ENCODE measurements around the gene ZNF608.

The ZNF608 gene

DNA sequence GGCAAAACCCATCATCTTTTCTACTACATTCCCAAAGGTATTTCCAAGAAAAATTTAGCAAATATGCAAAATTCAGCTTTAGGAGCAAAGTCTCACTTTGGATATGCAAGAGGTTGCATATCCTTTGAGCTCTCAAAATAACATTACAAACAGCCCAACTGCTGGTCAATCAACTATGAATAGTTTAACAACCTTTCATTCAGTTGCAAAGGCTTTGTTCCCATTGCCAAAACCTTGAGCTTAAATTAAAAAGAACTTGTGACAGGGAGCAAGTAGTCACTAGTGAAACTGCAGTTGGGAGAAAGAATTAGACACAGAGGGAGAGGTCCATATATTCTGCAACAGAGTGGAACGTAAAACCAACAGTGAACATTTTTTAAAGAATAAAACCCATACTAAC, 8.8 kb downstream of the ZNF608 start:
- DNase-seq, result no peak

GRCh38 chr5:124736805-124737188, 9.6 kb downstream of the ZNF608 start:
- DNase-seq, result no peak

- no peak for DNase-seq
These were observed 10.2 kb downstream of the ZNF608 start for GRCh38 chr5:124736082-124736804.

DNA sequence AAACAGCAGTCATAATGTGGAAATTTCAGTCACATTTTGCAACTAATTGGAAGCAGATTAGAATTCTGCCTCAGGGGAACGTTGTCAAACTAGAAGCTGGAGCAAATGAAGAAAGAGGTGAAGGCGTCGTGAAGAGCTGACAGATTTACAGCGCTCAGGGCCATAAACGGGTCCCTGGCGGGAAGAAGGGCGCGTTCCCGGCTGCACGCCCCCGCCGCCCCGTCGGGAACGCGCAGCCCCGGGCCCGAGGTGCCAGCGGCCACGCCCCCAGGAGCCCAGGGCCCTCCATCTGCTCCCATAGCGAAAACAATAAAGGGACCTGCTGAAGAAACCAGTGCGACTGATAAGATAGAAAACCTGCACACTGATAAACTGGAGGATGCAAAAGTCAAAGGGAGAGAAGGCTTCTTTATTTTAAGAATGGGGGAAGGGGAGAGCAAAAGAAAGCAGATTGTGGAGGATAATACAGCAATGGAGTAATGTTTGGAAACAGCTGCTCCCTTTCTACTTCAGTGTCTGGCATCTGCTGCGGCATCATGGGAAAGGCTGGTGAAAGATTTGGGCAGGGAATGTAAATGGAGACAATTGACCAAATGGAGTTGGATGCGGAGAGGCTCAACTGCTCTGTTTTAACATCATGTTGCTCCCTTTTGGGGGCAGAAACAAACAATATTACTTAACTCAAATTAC, 11.1 kb downstream of the ZNF608 start:
- DNase-seq, result no peak

- no peak for DNase-seq
These were observed 11.8 kb downstream of the ZNF608 start for GRCh38 chr5:124734574-124735168.

- DNase-seq, result no peak
These were observed 13.1 kb downstream of the ZNF608 start for GRCh38 chr5:124733329-124733650.

- DNase-seq, result no peak
These were observed 13.8 kb downstream of the ZNF608 start for GRCh38 chr5:124732428-124733328.

DNA sequence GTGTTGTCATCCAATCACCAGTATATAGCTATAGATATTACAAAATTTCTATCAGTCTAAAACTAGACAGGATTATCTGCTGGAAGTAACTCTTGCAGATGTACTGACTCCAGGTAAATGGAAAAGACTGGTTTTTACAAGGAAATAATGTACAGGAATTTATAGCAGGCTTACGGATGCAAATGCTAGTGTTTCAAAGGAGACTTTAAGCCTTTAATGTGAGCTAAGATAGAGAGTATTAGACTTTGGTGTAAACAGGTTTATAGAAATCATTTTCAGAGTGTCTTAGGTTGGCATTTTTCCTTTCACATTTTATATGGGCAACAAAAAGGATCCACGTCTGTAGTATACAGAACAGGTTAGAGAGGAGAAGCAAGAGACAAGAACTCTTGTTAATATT, 16.1 kb downstream of the ZNF608 start:
- no peak for DNase-seq

GRCh38 chr5:124729720-124730359, 16.6 kb downstream of the ZNF608 start:
- DNase-seq, result no peak

GRCh38 chr5:124728968-124729332, 17.5 kb downstream of the ZNF608 start:
- DNase-seq, result no peak

- no peak for DNase-seq
These were observed 18.0 kb downstream of the ZNF608 start for GRCh38 chr5:124728331-124728967.

GRCh38 chr5:124726631-124727362, 19.6 kb downstream of the ZNF608 start:
- DNase-seq, result no peak

- DNase-seq, result no peak
These were observed 20.7 kb downstream of the ZNF608 start for GRCh38 chr5:124725622-124726258.

- DNase-seq, result no peak
These were observed 21.4 kb downstream of the ZNF608 start for GRCh38 chr5:124725040-124725434.

DNA sequence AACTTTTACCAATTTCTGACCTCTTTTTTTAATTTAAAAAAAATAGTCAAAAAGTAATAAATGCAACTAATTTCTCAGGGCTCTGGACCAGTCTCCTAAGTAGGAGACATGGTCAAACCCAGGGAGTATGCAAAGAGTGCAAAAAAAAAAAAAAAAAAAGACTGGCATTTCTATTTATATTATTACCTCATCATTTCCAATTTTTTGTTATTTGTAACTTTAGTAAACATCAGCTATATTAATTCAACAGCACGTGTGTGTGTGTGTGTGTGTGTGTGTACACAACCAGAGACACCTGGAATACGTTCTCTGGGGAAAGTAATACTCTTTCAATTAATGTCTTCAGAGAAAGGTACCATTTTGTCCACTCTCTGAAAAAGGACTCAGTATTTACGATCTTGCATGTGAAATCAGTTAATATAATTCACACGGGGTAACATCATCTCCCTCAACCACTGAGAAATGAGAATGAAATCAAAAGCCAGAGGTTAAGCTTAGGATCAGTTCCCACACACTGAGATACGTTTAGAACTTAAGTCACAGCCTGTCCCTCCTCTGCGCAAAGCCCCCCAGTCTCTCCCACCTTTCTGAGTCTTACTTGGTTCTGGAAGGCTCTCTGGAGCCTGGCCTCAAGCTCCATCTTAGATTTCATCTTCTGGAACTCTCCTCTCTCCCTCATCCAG, 21.9 kb downstream of the ZNF608 start:
- DNase-seq, result no peak

DNA sequence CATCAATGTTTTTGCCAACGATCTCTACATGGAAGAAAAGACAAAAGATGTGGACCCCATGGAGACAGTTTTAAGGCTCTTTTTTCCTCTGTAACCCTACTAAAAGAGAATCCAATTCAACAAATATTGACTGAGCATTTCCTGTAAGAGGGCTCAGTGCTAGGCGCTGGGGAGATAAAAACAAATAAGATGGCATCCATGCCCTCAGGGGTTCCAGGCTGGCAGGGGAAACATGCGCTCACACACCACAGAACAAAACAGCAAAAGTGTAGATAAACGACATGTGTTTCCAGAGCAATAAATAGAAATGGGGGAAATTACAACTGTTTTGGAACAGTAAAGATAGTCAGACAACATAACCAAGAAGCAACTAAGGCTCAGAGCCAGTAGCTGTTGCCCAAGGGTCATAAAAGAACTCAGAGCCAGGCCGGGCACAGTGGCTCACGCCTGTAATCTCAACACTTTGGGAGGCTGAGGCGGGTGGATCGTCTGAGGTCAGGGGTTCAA, 25.2 kb downstream of the ZNF608 start:
- DNase-seq, result no peak

DNA sequence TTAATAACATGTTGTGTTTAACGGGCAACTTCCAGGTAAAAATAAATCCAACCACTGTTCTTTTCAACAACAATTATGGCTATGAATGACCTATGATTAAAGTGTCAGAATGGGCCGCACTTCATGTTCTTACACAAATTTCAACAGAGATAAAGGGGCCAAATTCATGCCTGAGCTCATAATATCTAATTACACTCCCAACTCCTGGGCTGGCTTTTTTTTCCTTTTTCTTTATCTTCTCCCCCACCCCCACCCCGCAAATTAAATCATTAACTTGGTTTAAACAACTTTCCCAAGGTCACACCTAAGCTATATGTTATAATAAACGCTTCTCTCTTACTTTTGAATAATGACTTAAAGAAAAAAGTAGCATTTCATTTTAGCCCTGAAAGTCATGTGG, 25.8 kb downstream of the ZNF608 start:
- DNase-seq, result no peak

GRCh38 chr5:124719113-124719967, 27.1 kb downstream of the ZNF608 start:
- DNase-seq, result no peak

GRCh38 chr5:124718380-124718789, 28.1 kb downstream of the ZNF608 start:
- DNase-seq, result no peak
